GM13977 (cell line): ENCODE measurements around the gene ANKRD63.

Source experiments
- DNase-seq: peaks from one replicate; pipeline ENCODE4 v3.0.0; 2012; ENCODE audit warnings: low spot score
- CTCF ChIP-seq: IDR thresholded peaks from 2 replicates; pipeline ENCODE4 v1.5.1; 2012; ENCODE audit warnings: mild to moderate bottlenecking, control low read depth; ENCODE audit not compliant: insufficient read depth; ENCODE audit errors: extremely low read depth, missing control alignments
- in situ Hi-C: fragments of 300-500 bp; cut with MboI; formaldehyde crosslinking; loops from one replicate; pipeline ENCODE4 v1.12.0; 2022; ENCODE audit warnings: low sequenced_read_pairs, low pct_unique_long_range_greater_than_20kb, mixed read lengths, inconsistent platforms; ENCODE audit not compliant: unreplicated experiment

Gene ANKRD63

GRCh38 chr15:40251486-40252140, 31.3 kb downstream of the ANKRD63 start:
- no peak for DNase-seq
- TF ChIP-seq CTCF: no peak
- in situ Hi-C loops: no loop called here

- TF ChIP-seq CTCF: no peak
Observed at GRCh38 chr15:40250771-40251483, 31.9 kb downstream of the ANKRD63 start.

GRCh38 chr15:40250304-40250656, 32.6 kb downstream of the ANKRD63 start:
- in situ Hi-C loops: no loop called here
- no peak for TF ChIP-seq CTCF
- no peak for DNase-seq

More at GRCh38 chr15:40250771-40251483, 31.9 kb downstream of the ANKRD63 start:
- no peak for DNase-seq
- in situ Hi-C loops: no loop called here

- DNase-seq: no peak
- in situ Hi-C loops: no loop called here
Observed at GRCh38 chr15:40249477-40250303, 33.2 kb downstream of the ANKRD63 start.

GRCh38 chr15:40248006-40248783, 34.7 kb downstream of the ANKRD63 start:
- no peak for TF ChIP-seq CTCF
- DNase-seq: no peak
- in situ Hi-C loops: no loop called here

More at GRCh38 chr15:40249477-40250303, 33.2 kb downstream of the ANKRD63 start:
- TF ChIP-seq CTCF: no peak

GRCh38 chr15:40247406-40247971, 35.4 kb downstream of the ANKRD63 start:
- in situ Hi-C loops: no loop called here
- TF ChIP-seq CTCF: no peak
- no peak for DNase-seq
